ENCODE results near the gene SINHCAF. TPM values are rescaled to one million over a fixed set of nuclear protein-coding genes. Genes with fewer than 3 reads are reported as not detected.

The SINHCAF gene
- total and polyA plus RNA-seq, 4 donors: 23.4 to 67.0 (median 33.8) TPM

DNA sequence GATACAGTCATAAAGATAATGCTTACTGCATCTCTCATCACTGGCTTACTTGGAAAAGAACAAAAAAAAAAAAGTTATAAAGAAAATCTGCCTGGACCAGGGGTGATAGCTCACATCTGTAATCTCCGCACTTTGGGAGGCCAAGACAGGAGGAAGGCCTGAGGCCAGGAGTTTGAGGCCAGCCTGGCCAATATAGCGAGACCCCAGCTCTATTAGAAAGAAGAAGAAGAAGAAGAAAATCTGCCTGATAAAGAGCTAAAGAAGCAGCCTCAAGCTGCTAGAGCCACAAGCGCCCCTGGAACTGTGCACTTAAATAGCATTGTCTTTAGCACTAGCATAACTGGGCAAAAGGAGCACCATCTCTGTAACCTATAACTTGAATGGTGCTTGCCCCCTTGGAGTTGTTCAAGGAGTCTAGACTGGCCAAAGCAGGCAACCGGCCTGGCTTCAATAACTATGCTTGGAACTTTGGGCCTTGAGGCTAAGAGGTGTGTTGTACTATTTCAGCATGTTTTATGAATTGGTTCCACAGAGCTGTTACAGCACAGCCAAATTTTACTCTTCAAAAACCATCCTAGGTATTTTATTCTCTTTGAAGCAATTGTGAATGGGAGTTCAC lies 53.2 kb downstream of the SINHCAF start:
- Histone ChIP-seq H3K27me3 (ENCODE audit: control insufficient read depth in 3 of 3, insufficient read depth in 3 of 3, low read length in 2 of 3) (no peaks in the 10 kb centered on the region), H3K27ac (ENCODE audit: low read depth in 1 of 2, low read length in 1 of 2) (no peak overlapping the region), H3K36me3 (ENCODE audit: control insufficient read depth in 4 of 4, insufficient read depth in 4 of 4, low read length in 4 of 4) (peaks cover 0 to 2% (median 0%) of the 10 kb centered on the region in 4 donors), H3K9ac (ENCODE audit: insufficient read depth in 1 of 2, low read length in 2 of 2) (no peak overlapping the region), H3K4me1 (ENCODE audit: control insufficient read depth in 5 of 5, insufficient read depth in 5 of 5, low read length in 5 of 5) (no peaks in the 10 kb centered on the region), H3K4me3 (no peak overlapping the region), H3K9me3 (ENCODE audit: control insufficient read depth in 4 of 4, insufficient read depth in 3 of 4, low read length in 3 of 4) (no peaks in the 10 kb centered on the region)
- no peak for ATAC-seq (ENCODE audit: insufficient read depth, low FRiP score)
- 93% methylated on average over 4 of the region's 4 CpGs for WGBS, 2 donors
- TF ChIP-seq, protein P1, sequence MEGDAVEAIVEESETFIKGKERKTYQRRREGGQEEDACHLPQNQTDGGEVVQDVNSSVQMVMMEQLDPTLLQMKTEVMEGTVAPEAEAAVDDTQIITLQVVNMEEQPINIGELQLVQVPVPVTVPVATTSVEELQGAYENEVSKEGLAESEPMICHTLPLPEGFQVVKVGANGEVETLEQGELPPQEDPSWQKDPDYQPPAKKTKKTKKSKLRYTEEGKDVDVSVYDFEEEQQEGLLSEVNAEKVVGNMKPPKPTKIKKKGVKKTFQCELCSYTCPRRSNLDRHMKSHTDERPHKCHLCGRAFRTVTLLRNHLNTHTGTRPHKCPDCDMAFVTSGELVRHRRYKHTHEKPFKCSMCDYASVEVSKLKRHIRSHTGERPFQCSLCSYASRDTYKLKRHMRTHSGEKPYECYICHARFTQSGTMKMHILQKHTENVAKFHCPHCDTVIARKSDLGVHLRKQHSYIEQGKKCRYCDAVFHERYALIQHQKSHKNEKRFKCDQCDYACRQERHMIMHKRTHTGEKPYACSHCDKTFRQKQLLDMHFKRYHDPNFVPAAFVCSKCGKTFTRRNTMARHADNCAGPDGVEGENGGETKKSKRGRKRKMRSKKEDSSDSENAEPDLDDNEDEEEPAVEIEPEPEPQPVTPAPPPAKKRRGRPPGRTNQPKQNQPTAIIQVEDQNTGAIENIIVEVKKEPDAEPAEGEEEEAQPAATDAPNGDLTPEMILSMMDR (IDR thresholded peaks at IDR 0.05; ENCODE audit: control extremely low read depth, extremely low read depth): no peak
- no peak for DNase-seq

DNA sequence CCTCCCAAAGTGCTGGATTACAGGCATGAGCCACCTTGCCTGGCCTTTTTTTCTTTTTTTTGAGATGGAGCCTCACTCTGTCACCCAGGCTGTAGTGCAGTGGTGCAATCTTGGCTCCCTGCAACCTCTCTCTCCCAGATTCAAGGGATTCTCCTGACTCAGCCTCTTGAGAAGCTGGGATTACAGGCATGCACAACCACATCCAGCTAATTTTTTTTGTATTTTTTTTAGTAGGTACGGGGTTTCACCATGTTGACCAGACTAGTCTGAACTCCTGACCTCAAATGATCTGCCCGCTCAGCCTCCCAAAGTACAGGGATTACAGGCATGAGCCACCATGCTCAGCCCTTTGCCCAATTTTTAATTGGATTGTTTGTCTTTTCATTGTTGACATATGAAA lies 58.0 kb downstream of the SINHCAF start:
- no peak for DNase-seq
- WGBS, 2 donors: 93 to 96% methylated on average over 2 of the region's 2 CpGs
- ATAC-seq (ENCODE audit: insufficient read depth, low FRiP score): no peak
- H3K27ac ChIP-seq (ENCODE audit: low read depth in 1 of 2, low read length in 1 of 2): no peak overlapping the region
- TF ChIP-seq, protein P1 (IDR thresholded peaks at IDR 0.05; ENCODE audit: control extremely low read depth, extremely low read depth): no peak
- H3K4me3 ChIP-seq: no peak overlapping the region
- H3K27me3 ChIP-seq (ENCODE audit: control insufficient read depth in 3 of 3, insufficient read depth in 3 of 3, low read length in 2 of 3): no peaks in the 10 kb centered on the region
- H3K9ac ChIP-seq (ENCODE audit: insufficient read depth in 1 of 2, low read length in 2 of 2): no peak overlapping the region
- no peaks in the 10 kb centered on the region for H3K36me3 ChIP-seq (ENCODE audit: control insufficient read depth in 4 of 4, insufficient read depth in 4 of 4, low read length in 4 of 4)
- no peaks in the 10 kb centered on the region for H3K4me1 ChIP-seq (ENCODE audit: control insufficient read depth in 5 of 5, insufficient read depth in 5 of 5, low read length in 5 of 5)
- H3K9me3 ChIP-seq (ENCODE audit: control insufficient read depth in 4 of 4, insufficient read depth in 3 of 4, low read length in 3 of 4): no peaks in the 10 kb centered on the region

DNA sequence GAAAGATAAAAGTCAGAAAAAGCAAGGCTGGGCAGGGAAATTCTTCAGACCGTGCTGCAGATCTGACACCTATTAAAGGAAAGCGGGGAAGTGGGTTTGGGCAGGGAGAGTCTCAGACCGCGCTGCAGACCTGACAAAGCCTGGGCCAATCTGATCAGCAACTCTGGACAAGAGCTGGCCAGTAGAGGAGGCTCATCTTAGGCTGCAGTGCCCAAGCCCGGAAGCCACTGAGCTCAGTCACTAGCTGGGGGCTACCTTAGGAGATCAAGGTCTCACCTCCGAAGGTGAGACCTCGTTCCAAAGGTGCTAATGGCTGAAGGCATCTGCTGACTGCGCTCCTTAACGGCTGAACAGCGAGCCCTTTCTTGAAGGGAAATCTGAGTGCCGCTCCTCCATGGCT lies 60.2 kb downstream of the SINHCAF start:
- TF ChIP-seq, protein P1 (IDR thresholded peaks at IDR 0.05; ENCODE audit: control extremely low read depth, extremely low read depth): no peak
- DNase-seq: no peak
- no peaks in the 10 kb centered on the region for H3K27me3 ChIP-seq (ENCODE audit: control insufficient read depth in 3 of 3, insufficient read depth in 3 of 3, low read length in 2 of 3)
- H3K9me3 ChIP-seq (ENCODE audit: control insufficient read depth in 4 of 4, insufficient read depth in 3 of 4, low read length in 3 of 4): no peaks in the 10 kb centered on the region
- no peak overlapping the region for H3K4me3 ChIP-seq
- no peak overlapping the region for H3K27ac ChIP-seq (ENCODE audit: low read depth in 1 of 2, low read length in 1 of 2)
- no peak for ATAC-seq (ENCODE audit: insufficient read depth, low FRiP score)
- no peak overlapping the region for H3K9ac ChIP-seq (ENCODE audit: insufficient read depth in 1 of 2, low read length in 2 of 2)
- no peaks in the 10 kb centered on the region for H3K36me3 ChIP-seq (ENCODE audit: control insufficient read depth in 4 of 4, insufficient read depth in 4 of 4, low read length in 4 of 4)
- 77 to 79% methylated on average over 11 of the region's 11 CpGs for WGBS, 2 donors
- H3K4me1 ChIP-seq (ENCODE audit: control insufficient read depth in 5 of 5, insufficient read depth in 5 of 5, low read length in 5 of 5): no peaks in the 10 kb centered on the region

DNA sequence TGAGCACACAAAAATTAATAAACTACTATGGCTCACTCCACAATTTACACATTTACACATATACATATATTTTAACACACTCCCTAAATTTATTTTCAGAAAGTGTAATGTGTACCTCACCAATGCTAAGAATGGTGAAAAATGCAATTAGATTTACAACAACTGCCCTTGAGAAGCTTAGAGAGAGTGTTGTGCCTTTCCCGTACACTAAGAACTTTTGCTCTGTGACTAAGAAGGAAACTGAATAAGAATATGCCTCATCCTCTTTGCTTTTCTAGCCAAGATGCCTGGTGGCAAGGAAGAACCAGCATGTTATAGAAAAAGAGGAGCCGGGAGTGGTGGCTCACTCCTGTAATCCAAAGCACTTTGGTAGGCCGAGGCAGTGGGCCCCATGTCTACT lies 62.3 kb downstream of the SINHCAF start:
- Histone ChIP-seq H3K4me3 (no peak overlapping the region), H3K9me3 (ENCODE audit: control insufficient read depth in 4 of 4, insufficient read depth in 3 of 4, low read length in 3 of 4) (no peaks in the 10 kb centered on the region), H3K36me3 (ENCODE audit: control insufficient read depth in 4 of 4, insufficient read depth in 4 of 4, low read length in 4 of 4) (no peaks in the 10 kb centered on the region), H3K27ac (ENCODE audit: low read depth in 1 of 2, low read length in 1 of 2) (no peak overlapping the region), H3K27me3 (ENCODE audit: control insufficient read depth in 3 of 3, insufficient read depth in 3 of 3, low read length in 2 of 3) (no peaks in the 10 kb centered on the region), H3K9ac (ENCODE audit: insufficient read depth in 1 of 2, low read length in 2 of 2) (no peak overlapping the region), H3K4me1 (ENCODE audit: control insufficient read depth in 5 of 5, insufficient read depth in 5 of 5, low read length in 5 of 5) (peaks cover 0 to 4% (median 0%) of the 10 kb centered on the region in 5 donors)
- no peak for DNase-seq
- TF ChIP-seq, protein P1 (IDR thresholded peaks at IDR 0.05; ENCODE audit: control extremely low read depth, extremely low read depth): no peak
- no peak for ATAC-seq (ENCODE audit: insufficient read depth, low FRiP score)
- WGBS, 2 donors: 93 to 94% methylated on average over 3 of the region's 3 CpGs
